ENCODE data around the gene PPP6R1.

Gene PPP6R1

DNA sequence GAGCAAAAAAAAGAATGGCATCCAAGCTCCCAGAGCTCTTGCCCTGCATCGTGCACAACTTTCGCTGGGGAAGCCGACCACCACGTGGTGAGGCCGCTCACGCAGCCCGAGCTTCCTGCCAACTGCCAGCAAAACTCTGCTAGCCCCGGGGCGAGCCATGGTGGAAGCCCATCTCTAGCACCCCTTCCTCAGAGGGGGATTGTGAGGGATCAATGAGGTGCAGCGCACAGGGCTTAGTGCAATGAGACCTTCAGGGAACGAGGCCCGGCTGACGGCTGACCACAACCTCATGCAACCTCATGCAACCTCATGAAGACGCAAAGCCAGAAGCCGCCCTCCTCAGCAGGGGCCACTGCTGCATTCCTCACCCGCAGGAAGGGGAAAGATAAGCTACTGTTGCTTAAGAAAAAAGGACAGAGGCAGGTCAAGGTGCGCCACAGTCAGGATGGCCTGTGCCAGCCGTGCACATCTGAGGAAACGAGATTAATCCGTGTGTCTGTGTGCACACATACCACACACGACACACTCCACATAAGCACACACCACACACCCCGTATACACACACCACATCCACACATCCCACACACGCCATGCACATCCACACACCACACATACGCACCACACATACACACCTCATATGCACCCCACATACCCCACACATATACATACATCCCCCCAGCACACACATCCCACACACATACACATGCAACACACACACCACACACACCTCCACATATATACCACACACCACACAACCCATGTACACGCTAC, 11.5 kb upstream of the PPP6R1 start:
- TF ChIP-seq, protein P1, sequence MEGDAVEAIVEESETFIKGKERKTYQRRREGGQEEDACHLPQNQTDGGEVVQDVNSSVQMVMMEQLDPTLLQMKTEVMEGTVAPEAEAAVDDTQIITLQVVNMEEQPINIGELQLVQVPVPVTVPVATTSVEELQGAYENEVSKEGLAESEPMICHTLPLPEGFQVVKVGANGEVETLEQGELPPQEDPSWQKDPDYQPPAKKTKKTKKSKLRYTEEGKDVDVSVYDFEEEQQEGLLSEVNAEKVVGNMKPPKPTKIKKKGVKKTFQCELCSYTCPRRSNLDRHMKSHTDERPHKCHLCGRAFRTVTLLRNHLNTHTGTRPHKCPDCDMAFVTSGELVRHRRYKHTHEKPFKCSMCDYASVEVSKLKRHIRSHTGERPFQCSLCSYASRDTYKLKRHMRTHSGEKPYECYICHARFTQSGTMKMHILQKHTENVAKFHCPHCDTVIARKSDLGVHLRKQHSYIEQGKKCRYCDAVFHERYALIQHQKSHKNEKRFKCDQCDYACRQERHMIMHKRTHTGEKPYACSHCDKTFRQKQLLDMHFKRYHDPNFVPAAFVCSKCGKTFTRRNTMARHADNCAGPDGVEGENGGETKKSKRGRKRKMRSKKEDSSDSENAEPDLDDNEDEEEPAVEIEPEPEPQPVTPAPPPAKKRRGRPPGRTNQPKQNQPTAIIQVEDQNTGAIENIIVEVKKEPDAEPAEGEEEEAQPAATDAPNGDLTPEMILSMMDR (IDR thresholded peaks at IDR 0.05; ENCODE audit: extremely low read depth, missing control alignments): no peak
- DNase-seq (ENCODE audit: low spot score): no peak

DNA sequence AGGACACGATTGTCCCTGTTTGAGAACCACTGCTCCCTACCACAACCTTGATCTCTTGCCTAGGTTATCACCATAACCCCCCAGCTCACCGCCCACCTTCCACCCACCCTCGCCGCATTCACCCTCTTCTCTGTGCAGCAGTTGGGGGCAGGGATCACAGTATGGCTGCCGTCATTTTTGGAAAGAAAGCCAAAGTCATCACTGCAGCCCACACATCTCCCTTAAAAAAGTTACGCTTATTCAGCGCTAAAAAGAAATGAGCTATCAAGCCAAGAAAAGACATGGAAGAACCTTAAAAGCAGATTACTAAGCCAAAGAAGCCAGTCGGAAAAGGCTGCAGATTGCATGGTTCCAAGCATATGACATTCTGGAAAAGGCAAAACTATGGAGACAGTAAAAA, 10.5 kb upstream of the PPP6R1 start:
- TF ChIP-seq, protein P1 (IDR thresholded peaks at IDR 0.05; ENCODE audit: extremely low read depth, missing control alignments): no peak
- no peak for DNase-seq (ENCODE audit: low spot score)

DNA sequence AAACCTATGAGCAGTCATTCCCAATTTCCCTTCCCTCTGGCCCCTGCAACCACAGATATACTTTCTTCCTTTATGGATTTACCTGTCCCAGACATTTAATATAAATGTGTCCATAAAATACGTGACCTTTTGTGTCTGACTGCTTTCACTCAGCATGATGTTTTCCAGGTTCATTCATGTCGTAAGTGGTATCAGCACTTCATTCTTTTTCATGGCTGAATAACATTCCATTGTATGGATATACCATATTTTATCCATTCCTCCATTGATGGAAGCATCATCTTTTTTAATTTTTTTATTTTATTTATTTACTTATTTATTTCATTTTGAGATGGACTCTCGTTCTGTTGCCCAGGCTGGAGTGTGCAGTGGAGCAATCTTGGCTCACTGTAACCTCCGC, 8.0 kb upstream of the PPP6R1 start:
- TF ChIP-seq, protein P1 (IDR thresholded peaks at IDR 0.05; ENCODE audit: extremely low read depth, missing control alignments): no peak
- DNase-seq (ENCODE audit: low spot score): no peak

DNA sequence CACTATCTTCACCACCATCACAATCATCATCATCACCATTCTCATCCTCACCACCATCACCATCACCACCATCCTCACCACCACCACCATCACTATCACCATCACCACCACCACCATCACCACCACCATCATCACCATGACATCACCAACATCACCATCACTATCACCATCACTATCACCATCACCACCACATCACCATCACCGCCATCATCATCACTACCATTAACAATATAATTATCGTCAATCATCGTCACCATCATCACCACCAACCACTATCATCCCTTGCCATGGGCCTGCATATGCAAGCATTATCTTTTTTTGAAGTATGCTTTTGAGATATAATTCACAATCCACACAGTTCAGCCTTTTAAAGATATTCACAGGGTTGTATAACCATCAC, 7.6 kb upstream of the PPP6R1 start:
- TF ChIP-seq, protein P1 (IDR thresholded peaks at IDR 0.05; ENCODE audit: extremely low read depth, missing control alignments): no peak

DNA sequence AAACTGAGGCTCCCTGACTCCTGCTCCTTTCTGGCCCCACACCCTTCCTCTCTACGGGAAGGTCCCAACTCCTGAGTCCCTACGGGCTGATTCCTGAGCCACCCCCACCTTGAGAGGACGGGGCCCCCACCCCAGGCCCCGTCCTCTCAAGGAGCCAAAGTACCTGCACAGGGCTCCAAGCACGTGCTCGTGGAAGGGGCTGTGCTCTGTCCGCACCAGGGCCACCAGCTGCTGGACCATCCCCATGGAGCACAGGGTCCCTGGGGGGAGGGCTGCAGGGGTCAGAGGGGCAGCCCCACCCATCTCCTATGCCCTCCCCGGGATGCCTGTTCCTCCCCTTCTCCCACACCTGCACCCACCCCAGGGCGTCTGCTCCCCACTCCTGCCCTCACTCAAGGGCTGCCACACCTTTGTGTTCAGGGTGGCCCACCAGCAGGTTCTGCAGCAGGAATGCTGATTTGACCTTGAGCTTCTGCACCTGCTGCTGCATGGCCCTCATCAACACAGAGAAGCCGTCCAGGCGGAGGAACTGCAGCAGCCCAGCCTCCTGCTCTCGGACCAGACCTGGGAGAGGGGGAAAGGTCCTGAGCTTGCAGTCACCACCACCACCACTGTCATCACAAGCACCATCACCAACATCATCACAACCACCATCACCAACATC, 7.0 kb upstream of the PPP6R1 start:
- TF ChIP-seq, protein P1 (IDR thresholded peaks at IDR 0.05; ENCODE audit: extremely low read depth, missing control alignments): no peak
- DNase-seq (ENCODE audit: low spot score): no peak

More for the DNA sequence above, 7.6 kb upstream of the PPP6R1 start:
- no peak for DNase-seq (ENCODE audit: low spot score)

DNA sequence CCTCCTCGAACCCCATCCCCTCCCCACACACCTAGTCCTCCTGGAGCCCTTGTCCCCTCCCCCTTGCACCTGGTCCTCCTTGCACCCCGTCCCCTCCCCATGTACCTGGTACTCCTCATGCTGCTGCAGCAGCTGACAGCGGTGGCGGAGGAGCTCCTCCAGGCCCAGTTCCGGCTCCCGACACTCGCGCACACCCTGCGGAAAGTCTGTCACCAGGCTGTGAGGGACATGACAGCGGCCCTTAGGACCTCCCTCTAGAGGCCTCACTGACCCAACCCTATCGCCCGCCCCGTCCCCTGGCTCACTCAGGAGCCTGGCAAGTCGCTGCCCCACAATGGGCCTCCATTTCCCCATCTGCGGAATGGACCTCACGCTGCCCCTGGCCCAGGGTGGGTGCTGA, 6.4 kb upstream of the PPP6R1 start:
- TF ChIP-seq, protein P1 (IDR thresholded peaks at IDR 0.05; ENCODE audit: extremely low read depth, missing control alignments): no peak

DNA sequence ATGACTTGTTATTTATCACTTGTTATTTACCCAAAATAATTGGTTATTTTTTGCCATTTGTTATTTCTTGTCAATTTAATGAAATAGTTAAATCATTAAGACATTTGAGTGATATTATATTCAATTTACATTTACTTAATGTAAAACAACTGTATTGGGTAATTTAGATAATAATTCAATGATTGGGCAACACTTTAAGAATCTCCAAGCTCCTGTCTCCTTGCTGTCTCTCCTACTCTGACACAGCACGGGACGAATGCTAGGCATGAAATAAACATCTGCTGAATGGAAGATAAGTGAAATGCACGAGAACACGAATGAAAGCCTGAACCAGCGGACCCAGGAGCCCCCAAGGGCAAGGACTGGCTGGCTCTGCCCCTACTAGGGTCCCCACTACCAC, 5.7 kb upstream of the PPP6R1 start:
- TF ChIP-seq, protein P1 (IDR thresholded peaks at IDR 0.05; ENCODE audit: extremely low read depth, missing control alignments): no peak
- no peak for DNase-seq (ENCODE audit: low spot score)

More for the DNA sequence above, 6.4 kb upstream of the PPP6R1 start:
- no peak for DNase-seq (ENCODE audit: low spot score)
